Aorta (tissue), 5 donors: ENCODE results near the gene RIOK3. TPM values are rescaled to one million over a fixed set of nuclear protein-coding genes. Genes with fewer than 3 reads are reported as not detected.
A peak's percentile ranks its signal among the peaks of the same experiment; 100 is the strongest.
"Not testable (repeated sequence)": the region's sequence is repeated elsewhere in the genome, so short reads cannot be mapped to it uniquely, and the experiment has no call there.

ENCODE experiments used
- ATAC-seq: fragments of 200-7000 bp; cut with Tn5 transposase; one replicate; pipeline ENCODE4 v1.9.1; 2022; ENCODE audit warnings: moderate library complexity; ENCODE audit not compliant: low FRiP score
- DNase-seq, 2 donors: peaks; one replicate each; pipeline ENCODE4 v3.0.0-alpha.2; 2020
- H3K27ac ChIP-seq, 2 donors: one replicate each; pipeline ENCODE4 v1.5.1; 2013; ENCODE audit warnings: low read length in 2 of 2, mild to moderate bottlenecking in 2 of 2, moderate library complexity in 2 of 2, control low read depth in 1 of 2, inconsistent platforms in 1 of 2, low read depth in 1 of 2
- H3K27me3 ChIP-seq, 2 donors: one replicate each; pipeline ENCODE4 v1.6.1; 2013; ENCODE audit warnings: control low read depth in 1 of 2, low read length in 1 of 2, mild to moderate bottlenecking in 1 of 2, moderate library complexity in 1 of 2; ENCODE audit not compliant: insufficient read depth in 2 of 2, control insufficient read depth in 1 of 2
- H3K36me3 ChIP-seq, 2 donors: one replicate each; pipeline ENCODE4 v1.6.1; 2013; ENCODE audit warnings: control low read depth in 1 of 2, low read length in 1 of 2, mild to moderate bottlenecking in 1 of 2; ENCODE audit not compliant: insufficient read depth in 2 of 2, control insufficient read depth in 1 of 2
- H3K4me1 ChIP-seq, 2 donors: one replicate each; pipeline ENCODE4 v1.6.1; 2013; ENCODE audit warnings: low read length in 2 of 2, control low read depth in 1 of 2, mild to moderate bottlenecking in 1 of 2, moderate library complexity in 1 of 2; ENCODE audit not compliant: insufficient read depth in 2 of 2, control insufficient read depth in 1 of 2
- H3K4me3 ChIP-seq, 2 donors: one replicate each; pipeline ENCODE4 v1.5.1; 2013; ENCODE audit warnings: low read length in 2 of 2, control low read depth in 1 of 2, mild to moderate bottlenecking in 1 of 2
- H3K9me3 ChIP-seq: one replicate; pipeline ENCODE4 v1.6.1; 2013; ENCODE audit warnings: mild to moderate bottlenecking, low read length; ENCODE audit not compliant: control insufficient read depth
- WGBS, 2 donors: extraction: QIAGEN DNeasy Blood & Tissue Kit; methylation state at CpG; one replicate each; pipeline ENCODE4 v1.1.7; 2013; 5-methylcytosine and 5-hydroxymethylcytosine counted together
- intact Hi-C, 2 donors: fragments of 100-400 bp; cut with DNase I; formaldehyde crosslinking; loops; one replicate each; pipeline versions ENCODE4 v1.14.2 to v1.15.0; 2022
- polyA plus RNA-seq, 2 donors: library from polyadenylated mRNA; stranded (reverse); fragments of 200-250 nt; gene quantifications; one replicate each; pipeline ENCODE4 v1.2.3, GENCODE V29; 2013
- total RNA-seq, 2 donors: library from RNA; stranded (reverse); fragmentation: NEBNext Ultra II Directional; extraction: Animal tissue kit (Norgen Biotek cat#: 25700); gene quantifications; one replicate each; pipeline ENCODE4 v1.2.1, GENCODE V29; 2021
- donor health status: healthy with polysubstance abuse.
- donor health status: Bipolar disorder and iron deficiency.
- donor health status: DM: no; HTN: no; CAD: no.
- donor health status: DM: no; HTN: no; CAD: no.
- donor health status: DM: yes; HTN: yes; CAD: no.

Gene RIOK3
- total and polyA plus RNA-seq, 4 donors = 43.0 to 66.5 (median 59.4) TPM

GRCh38 chr18:23422751-23423418, 30.2 kb upstream of the RIOK3 start:
- H3K27ac ChIP-seq = no peak overlapping the region
- no peaks in the 10 kb centered on the region for H3K9me3 ChIP-seq
- intact Hi-C loops = no loop called here
- H3K36me3 ChIP-seq = no peaks in the 10 kb centered on the region
- no peaks in the 10 kb centered on the region for H3K4me1 ChIP-seq
- no peaks in the 10 kb centered on the region for H3K27me3 ChIP-seq
- DNase-seq (no peak), ATAC-seq (no peak)
- 80 to 87% methylated on average over 4 of the region's 4 CpGs for WGBS, 2 donors
- no peak overlapping the region for H3K4me3 ChIP-seq

- H3K36me3 ChIP-seq = no peaks in the 10 kb centered on the region
- no peaks in the 10 kb centered on the region for H3K9me3 ChIP-seq
- ATAC-seq = no peak
- no peaks in the 10 kb centered on the region for H3K4me1 ChIP-seq
- no peak overlapping the region for H3K4me3 ChIP-seq
- DNase-seq = no peak
- intact Hi-C loops = no loop called here
- no peak overlapping the region for H3K27ac ChIP-seq
- no peaks in the 10 kb centered on the region for H3K27me3 ChIP-seq
- WGBS, 2 donors = 75 to 84% methylated on average over 4 of the region's 4 CpGs
These were observed 28.5 kb upstream of the RIOK3 start for GRCh38 chr18:23424616-23425015.

- no peaks in the 10 kb centered on the region for H3K4me1 ChIP-seq
- no peaks in the 10 kb centered on the region for H3K36me3 ChIP-seq
- 68 to 82% methylated on average over 3 of the region's 3 CpGs for WGBS, 2 donors
- H3K27me3 ChIP-seq = no peaks in the 10 kb centered on the region
- no peaks in the 10 kb centered on the region for H3K9me3 ChIP-seq
- intact Hi-C loops = no loop called here
- H3K4me3 ChIP-seq = no peak overlapping the region
- no peak for DNase-seq
- no peak for ATAC-seq
- no peak overlapping the region for H3K27ac ChIP-seq
These were observed 24.3 kb upstream of the RIOK3 start for GRCh38 chr18:23428821-23429220.

GRCh38 chr18:23429538-23429937, 23.5 kb upstream of the RIOK3 start:
- H3K36me3 ChIP-seq, ATAC-seq, H3K27ac ChIP-seq, H3K4me3 ChIP-seq, DNase-seq, H3K27me3 ChIP-seq, H3K9me3 ChIP-seq, H3K4me1 ChIP-seq, intact Hi-C loops: not testable (repeated sequence)
- WGBS, 2 donors = 61 to 62% methylated on average over 3 of the region's 3 CpGs

- WGBS, 2 donors = 83 to 91% methylated on average over 2 of the region's 2 CpGs
- intact Hi-C loops = no loop called here
- no peak for ATAC-seq
These were observed 19.7 kb upstream of the RIOK3 start for GRCh38 chr18:23433360-23433759.

GRCh38 chr18:23437357-23438045, 15.6 kb upstream of the RIOK3 start:
- Histone ChIP-seq H3K27me3 (no peaks in the 10 kb centered on the region), H3K9me3 (no peaks in the 10 kb centered on the region), H3K27ac (peak overlapping the region in 1 of 2 donors; percentile 35), H3K36me3 (no peaks in the 10 kb centered on the region), H3K4me3 (peak overlapping the region; percentile 58 to 81), H3K4me1 (no peaks in the 10 kb centered on the region)
- intact Hi-C loops = no loop called here
- peak; percentile 96 for ATAC-seq
- WGBS, 2 donors = 0% methylated on average over 42 of the region's 42 CpGs
- peak; percentile 91 to 96 for DNase-seq

More at GRCh38 chr18:23433360-23433759, 19.7 kb upstream of the RIOK3 start:
- Histone ChIP-seq H3K27me3 (no peaks in the 10 kb centered on the region), H3K27ac (no peak overlapping the region), H3K4me1 (no peaks in the 10 kb centered on the region), H3K36me3 (no peaks in the 10 kb centered on the region), H3K4me3 (no peak overlapping the region), H3K9me3 (no peaks in the 10 kb centered on the region)
- DNase-seq = no peak

- H3K27me3 ChIP-seq = no peaks in the 10 kb centered on the region
- WGBS, 2 donors = 39% methylated on average over 5 of the region's 5 CpGs
- intact Hi-C loops = no loop called here
- no peaks in the 10 kb centered on the region for H3K36me3 ChIP-seq
- no peak for DNase-seq
- H3K27ac ChIP-seq = no peak overlapping the region
- no peaks in the 10 kb centered on the region for H3K4me1 ChIP-seq
- no peak for ATAC-seq
- no peaks in the 10 kb centered on the region for H3K9me3 ChIP-seq
- H3K4me3 ChIP-seq = peak overlapping the region; percentile 46 to 58
These were observed 15.1 kb upstream of the RIOK3 start for GRCh38 chr18:23438046-23438377.

- Histone ChIP-seq H3K36me3 (no peaks in the 10 kb centered on the region), H3K27me3 (no peaks in the 10 kb centered on the region), H3K27ac (no peak overlapping the region), H3K4me3 (no peak overlapping the region), H3K4me1 (no peaks in the 10 kb centered on the region), H3K9me3 (no peaks in the 10 kb centered on the region)
- peak; percentile 38 for ATAC-seq
- intact Hi-C loops = no loop called here
- no peak for DNase-seq
- 83 to 84% methylated on average over 11 of the region's 11 CpGs for WGBS, 2 donors
These were observed 14.3 kb upstream of the RIOK3 start for GRCh38 chr18:23438608-23439366.
